OCI-LY3 (cell line): ENCODE data around the gene FBXO34.

Source experiments
- EZH2phosphoT487 ChIP-seq: fragments of 200-600 bp; shearing (Covaris generic); IDR thresholded peaks from 2 replicates; pipeline ENCODE4 v1.6.1; 2018; ENCODE audit warnings: antibody characterized with exemption, mixed run types, low read depth
- TF ChIP-seq, protein P1 (sequence below): fragments of 200-600, 300-600 bp; sonication (generic); IDR thresholded peaks from 2 replicates; pipeline ENCODE4 v1.5.1; 2014; ENCODE audit warnings: antibody characterized with exemption, low read length, low read depth

DNA sequence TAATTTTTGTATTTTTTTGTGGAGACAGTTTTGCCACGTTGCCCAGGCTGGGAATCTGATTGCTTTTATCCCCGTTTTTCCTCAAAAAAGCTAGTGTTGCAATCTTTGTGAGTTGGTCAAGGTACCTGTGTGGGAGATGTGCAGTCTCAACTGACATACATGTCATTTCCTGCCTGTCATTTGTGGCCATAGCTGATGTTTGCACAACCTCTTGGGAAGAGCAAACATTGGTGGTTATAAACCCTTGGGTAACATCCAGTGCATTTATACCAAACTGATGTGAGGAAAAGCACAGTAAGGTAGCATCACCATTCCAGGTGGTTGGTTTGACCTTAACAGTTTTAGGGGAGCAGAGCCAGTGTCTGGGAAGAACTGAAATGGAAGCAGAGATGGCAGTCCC lies 85.7 kb downstream of the FBXO34 start:
- TF ChIP-seq, protein P1, sequence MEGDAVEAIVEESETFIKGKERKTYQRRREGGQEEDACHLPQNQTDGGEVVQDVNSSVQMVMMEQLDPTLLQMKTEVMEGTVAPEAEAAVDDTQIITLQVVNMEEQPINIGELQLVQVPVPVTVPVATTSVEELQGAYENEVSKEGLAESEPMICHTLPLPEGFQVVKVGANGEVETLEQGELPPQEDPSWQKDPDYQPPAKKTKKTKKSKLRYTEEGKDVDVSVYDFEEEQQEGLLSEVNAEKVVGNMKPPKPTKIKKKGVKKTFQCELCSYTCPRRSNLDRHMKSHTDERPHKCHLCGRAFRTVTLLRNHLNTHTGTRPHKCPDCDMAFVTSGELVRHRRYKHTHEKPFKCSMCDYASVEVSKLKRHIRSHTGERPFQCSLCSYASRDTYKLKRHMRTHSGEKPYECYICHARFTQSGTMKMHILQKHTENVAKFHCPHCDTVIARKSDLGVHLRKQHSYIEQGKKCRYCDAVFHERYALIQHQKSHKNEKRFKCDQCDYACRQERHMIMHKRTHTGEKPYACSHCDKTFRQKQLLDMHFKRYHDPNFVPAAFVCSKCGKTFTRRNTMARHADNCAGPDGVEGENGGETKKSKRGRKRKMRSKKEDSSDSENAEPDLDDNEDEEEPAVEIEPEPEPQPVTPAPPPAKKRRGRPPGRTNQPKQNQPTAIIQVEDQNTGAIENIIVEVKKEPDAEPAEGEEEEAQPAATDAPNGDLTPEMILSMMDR, result no peak
- no peak for TF ChIP-seq EZH2phosphoT487
